NK-92 (cell line): Measurements from ENCODE around the gene CES4A.

ENCODE experiments used
- DNase-seq: peaks from one replicate; lab custom pipeline; 2025; ENCODE audit not compliant: unreplicated experiment; lab: John Stamatoyannopoulos, UW

Gene CES4A

GRCh38 chr16:67017810-67018488, 29.6 kb downstream of the CES4A start:
- no peak for DNase-seq

GRCh38 chr16:67019171-67019570, 30.8 kb downstream of the CES4A start:
- no peak for DNase-seq

DNA sequence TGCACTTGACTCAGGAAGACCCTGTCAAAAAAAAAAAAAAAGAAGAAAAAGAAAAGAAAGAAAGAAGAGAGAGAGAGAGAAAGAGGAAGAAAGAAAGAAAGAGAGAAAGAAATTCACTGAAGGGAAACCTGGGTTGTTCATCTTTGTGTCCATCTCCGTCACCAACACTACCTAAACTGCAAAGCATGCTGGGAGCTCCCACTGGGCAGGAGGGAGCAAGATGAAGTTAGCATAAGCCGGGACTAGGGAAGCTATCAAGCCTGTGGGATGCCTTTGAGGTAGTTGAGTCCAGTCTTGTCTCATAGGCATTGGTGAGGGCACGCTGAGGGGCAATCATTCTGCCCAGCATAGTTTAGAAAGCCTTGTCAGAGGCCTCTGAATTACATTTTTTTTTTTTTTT, 32.9 kb downstream of the CES4A start:
- DNase-seq: no peak

DNA sequence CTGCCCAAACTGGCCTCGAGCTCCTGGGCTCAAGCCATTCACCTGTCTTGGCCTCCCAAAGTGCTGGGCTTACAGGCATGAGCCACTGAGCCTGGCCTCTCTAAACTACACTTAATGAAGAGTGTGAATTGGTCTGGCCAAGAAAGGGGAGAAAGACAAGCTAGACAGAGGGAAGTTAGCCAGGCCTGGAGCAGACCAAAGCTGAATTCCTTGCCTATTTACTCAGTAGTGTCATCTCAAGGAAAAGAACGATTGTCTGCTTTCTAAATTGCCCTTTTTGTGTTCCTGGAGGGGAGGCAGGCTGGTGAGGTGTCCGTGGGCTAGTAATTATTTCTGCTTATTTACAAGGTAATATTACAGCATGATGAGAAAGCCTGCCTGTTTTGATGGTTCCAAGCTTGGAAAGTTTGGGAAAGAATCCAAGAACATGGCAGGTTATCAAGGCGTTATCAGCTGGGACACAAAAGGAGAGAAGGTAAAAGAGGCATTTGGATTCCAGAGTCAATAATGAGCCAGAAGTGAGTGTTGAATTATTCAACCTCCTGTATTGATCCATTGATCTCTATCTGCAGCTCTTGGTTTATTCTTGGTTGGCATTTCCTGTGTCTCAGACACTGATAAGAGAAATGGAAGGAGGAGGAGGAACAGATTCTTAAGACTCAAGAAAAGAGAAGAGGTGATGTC, 34.3 kb downstream of the CES4A start:
- DNase-seq: no peak

DNA sequence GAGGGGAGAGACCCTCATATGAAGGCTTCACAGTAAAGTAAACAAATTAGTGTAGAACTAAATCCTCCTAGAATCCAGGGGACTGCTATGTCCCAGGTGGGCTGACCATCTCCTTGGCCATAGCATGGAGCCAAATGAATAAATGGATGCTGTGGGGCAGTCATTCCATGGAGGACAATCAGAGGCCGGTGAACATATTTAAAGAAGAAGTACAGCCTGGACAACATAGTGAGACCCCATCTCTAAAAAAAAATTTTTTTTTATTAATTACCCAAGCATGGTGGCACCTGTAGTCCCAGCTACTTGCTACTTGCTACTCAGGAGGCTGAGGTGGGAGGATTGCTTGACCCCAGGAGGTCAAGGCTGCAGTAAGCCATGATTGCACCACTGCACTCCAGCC, 35.3 kb downstream of the CES4A start:
- DNase-seq: no peak

- DNase-seq: no peak
Measured at GRCh38 chr16:67024384-67025209, 36.2 kb downstream of the CES4A start.

- DNase-seq: no peak
Measured at GRCh38 chr16:67025210-67025550, 36.8 kb downstream of the CES4A start.

GRCh38 chr16:67026570-67026969, 38.2 kb downstream of the CES4A start:
- no peak for DNase-seq

- DNase-seq: no peak
Measured at GRCh38 chr16:67027046-67027445, 38.7 kb downstream of the CES4A start.

DNA sequence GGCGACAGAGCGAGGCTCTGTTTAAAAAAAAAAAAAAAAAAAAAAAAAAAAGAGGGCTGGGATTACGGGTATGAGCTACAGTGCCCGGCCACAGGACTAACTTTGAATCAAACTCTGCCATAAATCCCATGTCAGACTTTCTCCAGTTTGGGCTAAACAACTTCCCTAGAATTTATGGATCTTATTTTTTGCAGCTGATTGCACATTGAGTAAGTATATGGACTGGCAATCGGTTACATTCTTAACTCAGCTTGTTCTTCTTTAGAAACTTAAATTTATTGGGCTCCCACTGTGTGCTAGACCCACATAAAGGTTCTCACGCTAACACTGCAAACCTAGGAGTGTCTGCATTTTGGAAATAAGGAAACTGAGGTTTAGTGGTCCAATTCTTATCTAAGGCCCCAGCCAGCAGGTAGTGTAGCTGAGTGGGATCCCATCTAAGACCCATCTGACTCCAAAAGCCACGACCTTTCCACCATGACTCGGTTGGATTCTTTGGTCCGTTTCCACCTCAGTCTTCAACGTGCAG, 39.8 kb downstream of the CES4A start:
- DNase-seq: no peak

DNA sequence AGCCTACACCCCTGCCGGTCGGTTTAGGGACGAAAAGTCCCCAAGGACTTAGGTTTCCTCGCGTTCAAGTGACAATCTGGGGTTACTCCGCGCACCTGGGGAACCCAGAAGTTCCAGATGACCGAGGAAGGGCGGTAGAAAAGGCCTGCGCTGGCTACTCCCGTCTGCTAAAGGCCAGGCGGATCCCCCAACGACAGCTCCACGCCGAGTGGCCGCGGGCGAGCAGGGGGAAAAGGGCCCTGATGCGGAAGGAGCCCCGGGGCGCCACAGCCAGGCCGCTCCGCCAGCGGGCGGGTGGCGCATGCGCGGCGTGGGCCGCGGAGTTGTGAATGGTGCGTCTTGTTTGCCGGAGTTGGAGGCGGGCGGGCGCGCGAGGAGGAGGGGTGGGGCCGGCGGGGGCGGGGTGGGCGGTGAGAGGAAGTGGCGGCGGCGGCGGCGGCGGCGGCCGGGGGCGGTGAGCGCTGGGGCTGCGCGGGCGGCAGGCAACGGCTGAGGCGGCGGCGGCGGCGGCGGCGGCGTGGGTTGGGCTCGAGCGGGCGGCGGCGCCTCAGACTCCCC, 40.4 kb downstream of the CES4A start, which contains the start of gene CBFB:
Gene CBFB, plus strand, starts transcription at position 454 of the 558 bp plus-strand sequence. CDS start 259 bp downstream, outside the sequence.
- DNase-seq: peak; percentile 63

GRCh38 chr16:67029254-67030096, 41.1 kb downstream of the CES4A start:
- DNase-seq: no peak

GRCh38 chr16:67030221-67030962, 42.0 kb downstream of the CES4A start:
- DNase-seq: no peak

DNA sequence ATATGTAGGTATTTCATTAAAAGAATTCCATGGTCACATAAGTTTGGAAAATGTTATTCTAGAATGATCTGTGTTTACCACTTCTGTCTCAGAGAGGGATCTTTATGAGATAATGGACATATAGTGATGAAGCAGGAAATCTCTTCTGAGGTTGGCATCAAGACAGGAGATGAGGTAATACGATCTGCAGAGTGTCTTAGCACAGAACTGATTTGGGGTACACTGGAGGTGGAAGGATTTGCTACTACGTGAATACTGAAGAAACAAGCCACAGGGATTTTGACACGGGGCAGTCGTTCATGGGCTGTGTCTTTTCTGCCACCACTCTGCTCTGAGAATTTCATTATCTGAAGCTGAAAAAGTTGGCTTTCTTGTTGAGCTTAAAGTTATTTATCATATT, 46.1 kb downstream of the CES4A start:
- DNase-seq: no peak

GRCh38 chr16:67035364-67035763, 47.0 kb downstream of the CES4A start:
- no peak for DNase-seq

GRCh38 chr16:67036323-67036741, 47.9 kb downstream of the CES4A start:
- DNase-seq: no peak

- DNase-seq: no peak
Measured at GRCh38 chr16:67039260-67040020, 51.1 kb downstream of the CES4A start.

GRCh38 chr16:67040166-67040565, 51.8 kb downstream of the CES4A start:
- DNase-seq: no peak

DNA sequence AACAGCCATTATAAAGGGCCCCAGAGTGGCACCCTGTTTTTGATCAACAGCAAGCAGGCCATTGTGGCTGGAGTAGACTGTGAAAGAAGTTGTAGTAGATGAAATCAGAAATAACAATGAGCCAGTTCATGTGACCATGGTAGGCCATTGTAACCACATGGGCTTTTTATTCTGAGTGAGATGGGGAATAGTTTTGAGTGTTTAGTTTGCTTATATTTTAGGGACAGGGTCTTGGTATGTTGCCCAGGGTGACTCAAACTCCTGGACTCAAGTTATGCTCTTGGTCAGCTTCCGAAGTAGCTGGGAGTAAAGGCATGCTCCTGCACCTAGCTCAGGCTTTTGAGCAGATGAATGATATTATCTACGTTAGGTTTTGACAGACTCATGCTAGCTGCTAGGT, 52.5 kb downstream of the CES4A start:
- DNase-seq: no peak
